IPS-11a (cell line): Measurements from ENCODE around the gene PTPRO.

Experiments used
- H3K4me3 ChIP-seq: one replicate; pipeline ENCODE4 v1.5.1; 2013; ENCODE audit warnings: low read depth, low read length, control low read depth

The PTPRO gene

DNA sequence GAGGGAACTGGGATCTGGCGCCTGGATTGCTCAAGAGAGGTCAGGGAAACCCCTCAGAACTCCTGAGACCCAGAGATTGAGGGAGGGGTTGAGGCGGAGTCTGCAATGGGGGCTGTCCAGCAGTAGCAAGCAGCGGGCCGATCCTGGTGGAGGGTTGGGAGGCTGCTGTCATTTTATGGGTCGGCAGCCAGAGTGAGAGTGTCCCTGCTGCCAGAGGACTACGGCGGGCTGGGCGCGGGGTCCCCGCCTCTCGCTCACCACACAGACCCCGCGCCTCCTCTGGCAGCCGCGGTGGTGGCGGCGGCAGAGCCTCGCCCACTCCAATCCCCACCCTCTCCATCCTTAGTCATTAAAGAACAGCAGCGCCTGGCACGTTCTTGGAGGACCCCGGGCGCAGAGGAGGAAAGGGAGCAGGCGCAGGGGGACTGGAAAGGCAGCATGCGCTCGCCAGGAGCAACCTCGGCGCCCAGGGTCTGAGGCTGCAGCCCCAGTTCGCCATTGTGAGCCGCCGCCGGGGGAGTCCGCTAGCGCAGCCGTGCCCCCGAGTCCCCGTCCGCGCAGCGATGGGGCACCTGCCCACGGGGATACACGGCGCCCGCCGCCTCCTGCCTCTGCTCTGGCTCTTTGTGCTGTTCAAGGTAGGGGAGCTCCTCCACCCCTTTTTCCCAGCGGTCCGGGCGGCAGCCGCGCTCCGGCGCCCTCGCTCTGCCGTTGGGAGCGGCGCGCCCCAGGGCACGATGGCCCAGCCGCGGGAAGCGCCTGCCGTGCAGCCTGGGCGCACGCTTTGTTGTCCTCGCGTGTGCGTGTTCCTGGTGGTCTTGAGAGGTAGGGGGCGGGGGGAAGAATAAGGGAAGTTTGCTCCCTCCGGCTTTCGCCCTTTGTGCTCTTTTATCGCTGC, at the start of gene PTPRO:
Gene PTPRO (plus strand): TSS at position 345 of the 898 bp plus-strand sequence.
- H3K4me3 ChIP-seq = peak within 1 kb of the TSS; percentile 66

DNA sequence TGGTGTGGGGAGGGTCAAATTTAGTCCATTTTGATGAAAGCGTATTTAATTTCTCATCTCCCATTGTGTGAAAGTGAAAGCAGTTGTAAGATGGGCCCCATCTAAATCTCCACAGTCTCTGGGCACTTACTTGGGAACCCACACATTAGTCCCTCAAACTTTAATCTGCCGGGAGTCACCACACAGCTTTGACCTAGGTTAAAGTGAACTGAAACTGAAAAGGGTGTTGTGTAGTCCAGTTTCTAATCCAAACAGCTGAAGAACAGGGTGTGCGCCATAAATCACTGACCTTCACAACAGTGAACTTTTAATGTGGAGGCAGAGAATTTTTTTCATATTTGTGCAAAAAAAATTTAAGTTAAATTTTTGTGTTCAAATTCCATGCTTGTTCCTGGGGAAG, 48.4 kb upstream of the PTPRO start:
- no peak overlapping the region for H3K4me3 ChIP-seq

DNA sequence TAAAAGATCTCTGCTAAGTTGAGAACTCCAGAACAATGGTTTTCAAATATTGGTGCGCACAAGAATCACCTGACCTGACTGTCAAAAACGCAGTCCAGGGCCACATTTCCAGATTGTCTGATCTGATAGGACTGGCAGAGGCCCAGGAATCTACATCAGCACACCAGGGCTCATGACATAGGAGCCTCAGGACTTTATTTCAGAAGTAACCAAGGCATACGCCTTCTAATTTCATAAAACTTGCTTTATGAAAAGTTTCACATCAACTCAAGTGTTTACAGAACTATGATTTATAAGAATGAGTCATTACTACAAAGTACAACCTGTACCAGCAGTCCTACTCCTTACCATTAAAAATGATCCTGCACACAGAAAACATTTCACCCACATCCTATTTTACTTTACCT, 47.7 kb upstream of the PTPRO start:
- H3K4me3 ChIP-seq = no peak overlapping the region

DNA sequence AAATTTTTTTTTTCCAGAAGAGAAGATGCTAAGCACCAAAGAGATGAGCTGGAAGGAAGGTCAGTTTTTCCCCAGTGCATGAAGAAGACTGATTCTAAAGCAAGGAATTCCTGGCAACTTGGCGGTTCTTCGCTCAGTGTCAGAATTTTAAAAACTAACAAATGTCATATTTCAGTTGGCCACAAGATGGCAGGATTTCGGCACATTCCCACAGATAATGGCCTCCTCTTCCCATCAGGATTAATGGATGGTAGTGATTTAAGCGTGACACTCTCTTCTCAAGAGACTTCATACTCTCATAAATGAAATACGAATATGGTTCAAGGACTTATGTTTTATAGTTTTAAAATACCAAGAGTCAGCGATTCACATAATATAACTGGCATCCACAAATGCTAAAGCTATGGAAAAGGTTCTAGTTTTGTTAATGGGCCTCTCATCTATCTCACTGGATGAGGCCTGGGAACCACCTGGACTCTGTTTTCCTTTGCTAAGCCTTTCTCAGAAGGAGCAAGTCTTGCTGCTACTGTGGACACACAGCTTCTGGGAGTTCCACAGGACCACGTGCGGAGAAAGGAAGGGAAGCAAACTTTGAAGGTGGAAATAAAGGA, 46.1 kb upstream of the PTPRO start:
- H3K4me3 ChIP-seq = no peak overlapping the region

DNA sequence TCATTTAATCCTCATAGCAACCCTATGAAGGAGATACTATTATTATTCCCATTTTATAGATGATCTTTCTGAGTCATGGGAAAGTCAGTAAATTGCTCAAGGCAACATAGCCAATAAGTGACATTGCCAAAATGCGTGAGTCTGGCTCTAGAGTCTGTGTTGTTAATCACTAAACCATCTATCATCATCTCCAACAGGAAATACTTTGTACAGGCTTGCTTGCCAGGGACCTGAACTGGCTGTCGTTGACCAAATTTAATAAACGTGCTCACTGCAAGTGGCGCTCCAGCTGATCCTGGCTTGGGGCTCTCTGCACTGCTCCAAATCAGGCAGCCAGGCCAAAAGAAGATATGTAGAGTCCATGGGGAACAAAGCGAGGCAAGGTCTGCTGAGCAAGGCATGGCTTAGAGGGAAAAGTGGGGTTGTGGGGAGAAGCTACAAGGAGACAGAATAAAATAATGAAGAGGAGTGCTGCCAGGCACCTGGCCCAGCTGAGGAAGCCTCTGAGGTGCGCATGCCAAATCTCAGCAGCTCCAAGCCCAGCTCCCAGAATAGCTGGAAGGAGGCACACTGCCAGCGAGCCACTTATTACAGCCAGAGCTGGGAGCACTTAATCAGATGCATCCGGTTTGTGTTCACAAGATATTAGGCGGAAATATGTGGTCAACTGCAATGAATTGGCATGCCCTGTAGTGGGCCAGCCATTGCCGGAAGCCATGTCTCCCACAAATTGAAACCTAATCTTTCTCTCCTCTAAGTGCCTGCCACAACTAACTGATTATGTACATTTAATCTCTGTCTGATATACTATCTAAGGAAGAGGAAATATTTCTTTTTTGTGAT, 43.3 kb upstream of the PTPRO start:
- H3K4me3 ChIP-seq = no peak overlapping the region

DNA sequence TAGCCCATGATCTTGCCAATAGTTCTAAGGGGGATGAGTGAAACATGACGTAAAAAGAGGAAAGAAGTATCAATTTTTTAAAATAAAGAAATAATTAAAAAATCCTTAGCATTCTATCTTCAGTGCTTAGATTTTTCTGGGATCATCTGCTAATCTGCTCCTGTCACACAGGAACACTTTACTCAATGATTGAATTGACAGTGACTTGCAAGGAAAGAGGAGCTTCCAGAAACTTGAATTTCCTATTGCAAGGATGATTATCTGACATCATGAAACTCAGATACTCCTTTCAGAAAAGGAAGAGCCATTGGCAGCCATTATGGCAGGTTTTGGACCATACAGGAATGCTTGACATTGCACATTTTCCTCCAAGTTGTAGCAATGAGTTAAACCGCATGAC, 41.4 kb upstream of the PTPRO start:
- H3K4me3 ChIP-seq = no peak overlapping the region

DNA sequence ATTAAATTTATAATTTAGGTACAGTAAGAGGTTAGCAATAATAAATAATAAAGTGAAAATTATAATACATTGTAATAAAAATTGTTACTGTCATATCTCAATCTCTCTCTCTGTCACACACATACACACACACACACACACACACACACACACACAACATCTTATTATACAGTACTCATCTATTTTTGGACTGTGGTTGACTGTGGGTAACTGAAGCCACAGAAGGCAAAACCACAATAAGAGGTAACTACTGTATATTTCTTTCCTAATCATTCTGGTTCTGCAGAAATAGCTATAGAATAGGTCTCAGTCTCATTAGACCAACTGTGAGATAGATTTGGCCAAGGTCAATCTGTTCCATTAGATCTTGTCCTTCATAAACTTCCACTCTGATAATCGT, 33.1 kb upstream of the PTPRO start:
- H3K4me3 ChIP-seq = no peak overlapping the region

DNA sequence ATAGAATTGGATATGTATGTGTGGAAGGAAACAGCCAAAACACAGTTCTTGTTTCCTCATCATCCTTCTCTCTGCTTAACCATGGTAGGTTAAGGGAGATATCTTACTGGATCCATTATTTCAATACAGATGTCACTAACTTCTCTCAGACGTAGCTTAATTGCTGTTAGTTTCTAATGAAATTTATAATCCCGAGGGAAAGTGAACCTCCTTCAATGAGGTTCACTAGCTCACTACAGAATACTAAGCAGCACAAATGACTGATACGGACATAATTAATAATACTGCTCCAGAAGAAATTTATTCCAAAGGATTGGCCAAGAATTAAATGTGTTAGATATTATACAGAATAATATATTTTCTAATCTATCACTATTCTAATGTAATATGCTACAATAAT, 28.6 kb upstream of the PTPRO start:
- H3K4me3 ChIP-seq = no peak overlapping the region

DNA sequence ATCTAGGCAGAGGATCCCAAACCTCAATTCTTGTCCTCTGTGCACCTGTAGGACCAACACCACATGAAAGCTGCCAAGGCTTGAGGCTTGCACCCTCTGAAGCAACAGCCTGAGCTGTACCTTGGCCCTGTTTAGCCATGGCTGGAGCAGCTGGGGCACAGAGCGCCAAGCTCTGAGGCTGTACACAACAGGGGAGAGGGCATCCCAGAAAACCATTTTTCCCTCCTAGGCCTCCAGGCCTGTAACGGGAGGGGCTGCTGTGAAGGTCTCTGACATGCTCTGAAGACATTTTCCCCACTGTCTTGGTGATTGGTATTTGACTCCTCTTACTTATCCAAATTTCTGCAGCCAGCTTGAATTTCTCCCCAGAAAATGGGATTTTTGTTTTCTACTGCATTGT, 22.4 kb upstream of the PTPRO start:
- H3K4me3 ChIP-seq = no peak overlapping the region

DNA sequence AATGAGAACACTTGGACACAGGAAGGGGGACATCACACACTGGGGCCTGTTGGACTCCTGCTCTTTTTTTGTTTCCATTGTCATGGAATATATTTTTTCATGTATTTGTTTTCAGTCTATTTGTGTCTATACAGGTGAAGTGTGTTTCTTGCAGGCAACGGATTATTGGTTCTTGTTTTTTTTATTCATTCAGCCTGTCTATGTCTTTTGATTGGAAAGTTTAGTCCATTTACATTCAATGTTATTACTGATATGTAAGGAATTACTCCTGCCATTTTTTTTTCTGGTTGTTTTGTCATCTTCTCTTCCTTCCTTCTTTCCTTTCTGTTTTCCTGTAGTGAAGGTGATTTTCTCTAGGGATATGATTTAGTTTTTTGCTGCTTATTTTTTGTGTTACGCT, 18.0 kb upstream of the PTPRO start:
- no peak overlapping the region for H3K4me3 ChIP-seq

DNA sequence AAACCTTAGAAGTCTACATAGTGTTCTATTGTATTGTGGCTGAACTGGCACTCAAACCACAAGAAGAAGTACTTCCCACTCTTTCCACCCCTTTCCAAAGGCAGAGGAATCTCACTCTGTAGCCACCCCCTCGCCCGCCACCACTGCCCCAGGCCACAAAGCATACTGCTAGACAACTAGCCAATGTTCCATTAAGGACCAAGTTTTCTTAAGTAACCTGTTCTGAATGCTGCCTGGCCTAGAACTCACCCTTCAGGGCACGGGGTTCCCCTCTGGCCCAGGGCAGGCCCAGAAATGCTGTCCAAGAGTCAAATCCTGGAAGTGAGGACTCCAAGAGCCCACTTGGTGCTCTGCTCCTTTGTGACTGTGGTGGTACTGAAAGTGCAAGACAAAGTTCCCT, 15.7 kb upstream of the PTPRO start:
- H3K4me3 ChIP-seq = no peak overlapping the region

DNA sequence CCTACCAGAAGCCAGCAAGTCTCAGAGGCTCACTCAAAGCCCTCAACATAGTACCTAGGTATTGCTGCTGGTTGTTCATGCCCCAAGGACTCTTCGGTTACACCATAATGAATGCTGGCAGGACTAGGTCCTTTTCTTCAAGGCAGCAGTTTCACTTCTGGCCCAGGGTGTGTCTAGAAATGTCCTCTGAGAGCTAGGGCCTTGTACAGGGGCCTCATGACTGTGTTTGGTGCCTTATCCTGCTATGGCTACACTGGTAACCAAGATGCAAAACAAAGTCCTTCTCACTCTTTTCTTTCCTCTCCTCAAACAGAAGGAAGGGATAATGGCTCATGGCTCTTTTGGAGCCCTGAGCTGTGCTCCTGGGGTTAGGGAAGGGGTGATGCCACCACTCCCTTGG, 15.2 kb upstream of the PTPRO start:
- no peak overlapping the region for H3K4me3 ChIP-seq

DNA sequence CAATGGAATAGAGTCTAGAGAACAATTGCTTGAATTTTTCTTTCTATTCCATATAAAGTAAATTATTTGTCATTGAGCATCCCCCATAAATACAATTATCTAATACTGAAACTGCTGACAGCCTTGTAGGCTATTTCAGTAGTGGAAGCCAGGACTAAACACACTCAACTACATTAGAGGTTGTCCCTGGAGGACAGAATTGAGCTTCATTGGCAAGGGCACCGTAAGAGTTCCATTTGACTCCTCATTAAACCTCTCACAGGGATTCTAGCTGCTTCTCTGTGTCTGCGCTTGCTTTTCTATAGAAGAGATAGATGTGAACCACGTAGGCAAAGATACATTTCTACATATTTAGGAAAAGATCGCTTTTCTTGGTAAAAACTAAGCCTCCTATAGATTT, 3.5 kb upstream of the PTPRO start:
- H3K4me3 ChIP-seq = no peak overlapping the region

DNA sequence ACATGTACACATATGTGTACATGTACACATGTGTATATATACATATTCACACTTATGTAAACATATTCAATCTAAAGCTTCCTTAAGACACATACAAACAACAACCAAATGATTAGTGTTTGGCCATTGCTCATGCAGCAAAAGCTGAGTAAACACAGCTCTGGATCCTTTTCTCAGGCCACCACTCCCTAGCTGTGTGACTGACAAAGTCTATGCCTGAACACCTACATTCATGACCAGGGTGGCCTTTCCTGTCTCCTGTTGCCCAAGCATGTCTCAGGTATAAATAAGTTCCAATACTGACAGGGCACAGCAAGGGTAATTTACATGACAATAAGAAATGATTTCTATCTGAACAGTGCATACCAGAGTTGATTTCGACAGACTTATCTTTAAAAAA, 1.4 kb upstream of the PTPRO start:
- no peak overlapping the region for H3K4me3 ChIP-seq

DNA sequence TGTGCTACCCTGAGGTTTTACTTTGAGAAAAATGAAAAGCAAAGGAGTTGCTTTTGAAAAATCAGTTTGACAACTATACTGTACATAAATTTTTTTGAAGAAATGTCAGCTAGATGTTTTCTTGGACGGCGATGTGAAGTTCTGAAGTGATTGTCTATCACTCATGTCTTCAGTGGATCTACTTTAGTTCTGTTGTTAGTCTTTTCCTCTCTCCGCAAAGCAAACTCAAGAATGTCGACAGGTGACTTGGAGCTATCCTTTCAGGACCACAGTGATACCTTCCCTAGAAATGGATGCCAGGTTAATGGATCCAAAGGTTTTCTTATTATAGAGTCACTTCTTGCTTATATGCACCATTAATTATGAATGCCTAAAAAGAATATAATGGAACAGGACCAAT, 1.2 kb downstream of the PTPRO start:
- H3K4me3 ChIP-seq = no peak overlapping the region

DNA sequence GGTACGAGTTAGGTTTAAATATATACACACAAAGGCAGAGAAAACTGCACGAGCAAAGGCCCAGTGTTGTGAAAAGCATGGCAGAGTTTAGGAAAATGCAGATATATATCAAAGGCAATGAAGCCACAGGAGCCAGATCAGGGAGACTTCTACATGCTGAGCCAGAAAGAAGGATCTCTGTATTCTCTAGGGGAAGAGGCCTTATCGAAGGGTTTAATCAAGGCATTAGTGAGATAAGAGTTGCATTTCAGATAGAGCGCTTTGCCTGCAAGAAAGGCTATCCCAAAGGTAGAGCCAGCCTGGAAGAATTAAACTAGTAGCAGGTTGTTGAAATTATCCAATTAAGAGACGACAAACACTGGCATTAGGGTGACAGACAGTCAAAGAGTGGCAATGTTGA, 7.6 kb downstream of the PTPRO start:
- H3K4me3 ChIP-seq = no peak overlapping the region

DNA sequence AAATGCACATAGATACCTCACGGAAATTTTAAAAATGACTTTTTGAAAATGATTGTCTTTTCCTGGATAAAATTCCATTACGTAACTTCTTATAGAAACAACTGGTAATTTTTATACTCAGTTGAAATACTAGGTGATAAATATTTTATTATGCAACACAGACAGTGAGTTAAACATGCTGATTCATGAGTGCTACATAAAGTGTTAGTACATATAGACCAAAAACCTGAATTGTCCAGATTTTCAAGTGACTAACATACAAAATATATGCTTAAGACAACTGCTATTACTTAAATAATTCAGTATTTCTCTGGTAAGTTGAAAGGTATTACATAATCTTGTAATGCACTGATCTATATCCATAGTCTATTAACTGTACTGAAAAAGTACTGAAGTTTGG, 11.9 kb downstream of the PTPRO start:
- no peak overlapping the region for H3K4me3 ChIP-seq

DNA sequence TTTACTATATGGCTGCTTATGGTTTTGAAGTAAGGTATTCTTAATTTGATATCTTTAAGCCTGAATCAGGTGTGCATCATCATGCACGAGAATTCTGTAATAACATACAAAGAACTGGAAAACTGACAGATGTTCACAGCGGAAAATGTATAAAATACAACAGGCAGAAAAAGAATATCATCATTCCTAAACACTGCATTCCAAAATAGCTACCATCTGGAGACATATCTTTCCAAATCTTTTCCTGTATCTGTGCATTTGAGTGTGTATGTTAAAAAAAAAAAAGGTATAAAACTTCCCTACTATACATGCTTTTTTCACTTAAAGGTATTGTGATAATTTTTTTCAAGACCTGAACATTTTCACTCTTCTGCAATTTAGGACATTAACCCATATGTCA, 13.7 kb downstream of the PTPRO start:
- no peak overlapping the region for H3K4me3 ChIP-seq

DNA sequence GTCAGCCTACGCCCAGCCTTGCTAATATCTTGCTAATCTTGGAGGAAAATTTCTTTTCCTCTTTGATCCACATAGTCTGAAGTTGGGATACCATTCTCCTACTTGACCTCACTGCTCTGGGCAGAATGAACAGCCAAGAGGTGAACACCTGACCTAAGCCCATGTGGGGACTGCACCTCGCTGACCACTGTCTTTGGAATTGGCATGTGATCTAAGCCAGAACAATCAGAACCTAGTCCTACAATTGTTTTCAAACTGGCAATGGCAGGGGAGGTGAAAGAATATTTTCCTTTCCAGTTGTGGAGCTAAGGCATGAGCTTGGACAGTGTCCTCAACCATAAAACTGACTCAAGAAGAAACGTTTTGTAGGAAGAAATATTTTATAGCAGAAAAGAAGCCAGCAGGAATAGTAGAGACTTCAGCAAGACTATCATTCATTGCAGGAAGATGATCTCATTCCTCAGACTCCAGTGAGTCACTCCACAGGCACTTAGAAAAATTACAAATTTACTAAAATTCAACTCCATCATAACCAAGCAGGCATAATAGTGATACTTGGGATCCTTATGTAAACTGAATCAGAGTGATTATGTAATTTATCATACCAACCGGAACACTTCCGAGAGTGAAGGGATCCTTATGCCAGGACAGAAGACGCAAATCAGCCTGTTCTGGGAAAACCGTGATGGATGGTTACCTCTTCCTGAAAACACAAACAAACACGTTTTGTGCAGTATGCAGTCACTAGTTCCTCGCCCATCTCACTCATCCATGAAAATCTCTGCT, 14.7 kb downstream of the PTPRO start:
- no peak overlapping the region for H3K4me3 ChIP-seq

DNA sequence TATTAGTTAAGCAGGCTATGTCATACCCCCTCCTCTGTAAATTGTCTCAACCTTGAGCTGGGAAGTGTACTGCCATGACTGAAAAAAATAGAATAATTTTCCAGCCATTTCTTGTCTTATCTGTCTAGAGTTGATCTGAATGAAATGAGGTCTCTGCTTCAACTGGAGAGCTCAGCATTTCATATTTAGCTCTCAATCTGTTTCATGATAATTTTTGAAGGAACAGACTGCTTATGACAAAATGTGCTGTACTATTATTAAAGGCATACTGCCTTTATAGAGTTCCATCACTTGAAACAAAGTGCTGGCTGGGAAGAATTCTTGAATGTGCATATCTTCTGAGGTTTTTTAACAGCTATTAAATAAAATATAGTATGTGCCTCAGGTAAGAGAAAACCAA, 19.1 kb downstream of the PTPRO start:
- no peak overlapping the region for H3K4me3 ChIP-seq

DNA sequence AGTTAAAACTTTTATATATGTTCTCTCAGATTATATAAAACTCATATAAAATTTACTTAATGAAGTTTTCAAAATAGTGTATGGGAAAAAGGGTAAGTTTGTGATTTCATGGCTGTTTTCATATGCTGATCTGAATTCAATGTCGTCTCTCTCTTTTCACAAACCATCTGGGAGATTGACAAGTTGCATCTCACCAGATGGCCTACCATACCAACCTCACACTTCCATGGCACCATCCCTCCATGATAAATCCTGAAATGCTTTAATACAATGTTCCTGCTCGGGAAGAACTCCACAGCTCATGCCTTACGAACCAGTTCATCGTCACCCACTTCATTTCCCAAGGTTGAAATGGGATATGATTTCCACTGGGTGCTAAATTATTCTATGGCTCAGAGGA, 22.3 kb downstream of the PTPRO start:
- H3K4me3 ChIP-seq = no peak overlapping the region
